ENCODE measurements around the gene EPHB2. TPM values are rescaled to one million over a fixed set of nuclear protein-coding genes. Genes with fewer than 3 reads are reported as not detected.
"Not testable (repeated sequence)": the region's sequence is repeated elsewhere in the genome, so short reads cannot be mapped to it uniquely, and the experiment has no call there.

Gene EPHB2
- total RNA-seq, 6 experiments from 2014 or later = 0.24 to 1.8 (median 0.62) TPM

DNA sequence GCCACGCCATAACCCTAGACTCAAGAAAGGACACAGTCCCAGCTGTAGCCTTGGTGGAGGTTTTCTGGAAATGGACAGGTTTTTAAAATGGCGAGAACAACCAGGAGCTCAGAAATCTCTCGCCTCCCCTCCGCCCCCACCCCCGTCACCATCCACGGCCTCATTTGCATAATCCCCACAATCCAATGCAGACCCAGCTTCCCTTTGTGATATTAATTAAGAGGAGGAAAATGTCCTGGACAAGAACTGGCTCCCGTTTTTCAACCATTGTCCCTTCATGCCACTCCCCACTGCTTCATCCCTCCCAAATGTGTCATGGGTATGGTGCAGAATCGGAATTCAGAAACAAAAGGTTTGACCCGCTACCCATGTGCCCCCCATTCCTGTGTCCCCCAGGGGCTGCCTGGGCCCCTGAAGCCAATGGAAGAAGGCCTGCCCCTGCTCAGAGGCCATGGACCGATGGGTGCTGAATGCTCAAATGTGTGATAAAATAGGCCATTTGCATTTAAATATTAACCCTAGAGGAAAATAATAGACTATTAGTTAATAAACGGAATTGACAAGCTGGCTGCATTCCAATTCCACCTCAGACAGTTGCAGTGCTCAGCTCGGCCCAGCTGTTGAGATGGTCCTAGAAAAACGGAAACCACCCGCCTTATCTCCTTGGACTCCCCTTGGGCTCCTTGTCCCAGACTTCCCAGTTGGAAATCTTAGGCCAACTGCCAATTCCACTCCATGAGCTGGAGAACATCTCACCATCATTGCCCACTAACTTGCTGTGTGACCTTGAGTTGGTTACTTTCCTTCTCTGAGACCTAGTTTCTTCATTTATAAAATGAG lies 10.7 kb upstream of the EPHB2 start:
- Histone ChIP-seq H3K36me3 (no peaks in the 10 kb centered on the region), H3K4me3 (no peak overlapping the region), H3K27me3 (no peaks in the 10 kb centered on the region), H3K9me3 (no peaks in the 10 kb centered on the region), H3K4me1 (no peaks in the 10 kb centered on the region), H3K27ac (no peak overlapping the region)
- intact Hi-C loops (cut with DNase I) = loop anchor here in 1 of 2 donors (10.0 kb wide), 1 partner anchor 255 kb away; no protein-coding TSS in a partner anchor
- TF ChIP-seq, protein P1, sequence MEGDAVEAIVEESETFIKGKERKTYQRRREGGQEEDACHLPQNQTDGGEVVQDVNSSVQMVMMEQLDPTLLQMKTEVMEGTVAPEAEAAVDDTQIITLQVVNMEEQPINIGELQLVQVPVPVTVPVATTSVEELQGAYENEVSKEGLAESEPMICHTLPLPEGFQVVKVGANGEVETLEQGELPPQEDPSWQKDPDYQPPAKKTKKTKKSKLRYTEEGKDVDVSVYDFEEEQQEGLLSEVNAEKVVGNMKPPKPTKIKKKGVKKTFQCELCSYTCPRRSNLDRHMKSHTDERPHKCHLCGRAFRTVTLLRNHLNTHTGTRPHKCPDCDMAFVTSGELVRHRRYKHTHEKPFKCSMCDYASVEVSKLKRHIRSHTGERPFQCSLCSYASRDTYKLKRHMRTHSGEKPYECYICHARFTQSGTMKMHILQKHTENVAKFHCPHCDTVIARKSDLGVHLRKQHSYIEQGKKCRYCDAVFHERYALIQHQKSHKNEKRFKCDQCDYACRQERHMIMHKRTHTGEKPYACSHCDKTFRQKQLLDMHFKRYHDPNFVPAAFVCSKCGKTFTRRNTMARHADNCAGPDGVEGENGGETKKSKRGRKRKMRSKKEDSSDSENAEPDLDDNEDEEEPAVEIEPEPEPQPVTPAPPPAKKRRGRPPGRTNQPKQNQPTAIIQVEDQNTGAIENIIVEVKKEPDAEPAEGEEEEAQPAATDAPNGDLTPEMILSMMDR (IDR thresholded peaks at IDR 0.05) = no peak
- no peak for TF ChIP-seq POLR2A (IDR thresholded peaks at IDR 0.05)
- ATAC-seq = no peak
- 62% methylated on average over 11 of the region's 14 CpGs for whole genome bisulfite sequencing (ENCODE audit: insufficient coverage, low coverage, low lambda C conversion rate, missing lambda C conversion rate)
- DNase-seq = no peak

DNA sequence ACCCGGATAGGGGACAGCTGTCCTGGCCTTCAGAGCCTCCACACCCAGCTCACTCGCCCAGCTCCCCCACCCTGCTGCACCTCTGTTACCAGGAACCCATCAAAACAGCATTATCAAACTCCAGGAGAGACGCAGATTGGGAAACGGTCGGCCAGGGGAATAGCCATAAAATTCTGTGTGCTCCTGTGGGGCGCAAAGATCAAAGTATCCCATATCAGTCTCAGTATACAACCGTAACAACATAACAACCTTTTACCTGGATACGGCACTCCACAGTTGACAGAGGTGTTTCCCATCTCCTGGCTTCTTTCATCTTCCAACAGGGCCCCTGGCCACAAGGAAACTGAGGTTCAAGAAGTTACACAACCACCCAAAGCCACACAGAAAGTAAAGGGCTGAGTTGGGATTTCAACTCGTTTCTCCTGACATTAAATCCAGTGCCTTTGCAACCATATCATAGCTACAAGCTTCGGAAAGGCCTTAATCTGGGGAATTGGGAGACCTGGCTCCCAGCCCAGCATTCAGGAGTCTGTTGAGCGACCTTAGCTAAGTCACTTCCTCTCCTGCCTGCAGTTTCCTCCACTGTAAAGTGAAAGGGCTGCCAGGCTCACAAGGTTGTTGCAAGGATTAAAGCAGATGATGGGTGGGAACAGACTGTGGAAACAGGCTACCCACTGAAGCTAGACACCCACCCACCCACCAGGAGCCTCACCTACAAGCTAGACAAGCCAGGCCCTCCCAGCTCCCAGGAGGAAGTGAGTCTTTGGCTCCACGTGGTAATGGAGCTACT lies 8.1 kb upstream of the EPHB2 start:
- no peaks in the 10 kb centered on the region for H3K9me3 ChIP-seq
- DNase-seq (no peak), ATAC-seq (peak; percentile 22 to 39 (median 32))
- H3K4me1 ChIP-seq = no peaks in the 10 kb centered on the region
- WGBS (ENCODE audit: insufficient coverage, low coverage, low lambda C conversion rate, missing lambda C conversion rate) = 48% methylated on average over 10 of the region's 12 CpGs
- no peak overlapping the region for H3K27ac ChIP-seq
- H3K4me3 ChIP-seq = no peak overlapping the region
- intact Hi-C loops (cut with DNase I) = loop anchor here in 1 of 2 donors (10.0 kb wide), 1 partner anchor 252 kb away; no protein-coding TSS in a partner anchor
- no peaks in the 10 kb centered on the region for H3K36me3 ChIP-seq
- TF ChIP-seq, protein P1 (IDR thresholded peaks at IDR 0.05) = no peak
- TF ChIP-seq POLR2A (IDR thresholded peaks at IDR 0.05) = no peak
- H3K27me3 ChIP-seq = no peaks in the 10 kb centered on the region

- Histone ChIP-seq H3K36me3 (no peaks in the 10 kb centered on the region), H3K4me3 (no peak overlapping the region), H3K9me3 (no peaks in the 10 kb centered on the region), H3K4me1 (no peaks in the 10 kb centered on the region), H3K27me3 (no peaks in the 10 kb centered on the region), H3K27ac (no peak overlapping the region)
- intact Hi-C loops (cut with DNase I) = loop anchor here in 1 of 2 donors (10.0 kb wide), 1 partner anchor 250 kb away; no protein-coding TSS in a partner anchor
- no CpG with 5 or more reads among the region's 2 CpGs for WGBS (ENCODE audit: insufficient coverage, low coverage, low lambda C conversion rate, missing lambda C conversion rate)
- DNase-seq (peak; percentile 77 to 83 (median 81)), ATAC-seq (peak; percentile 93 to 99 (median 95))
- no peak for TF ChIP-seq POLR2A (IDR thresholded peaks at IDR 0.05)
- TF ChIP-seq, protein P1 (IDR thresholded peaks at IDR 0.05) = peak; percentile 86 to 93 (median 92)
These were observed 6.1 kb upstream of the EPHB2 start for GRCh38 chr1:22704440-22705067.

DNA sequence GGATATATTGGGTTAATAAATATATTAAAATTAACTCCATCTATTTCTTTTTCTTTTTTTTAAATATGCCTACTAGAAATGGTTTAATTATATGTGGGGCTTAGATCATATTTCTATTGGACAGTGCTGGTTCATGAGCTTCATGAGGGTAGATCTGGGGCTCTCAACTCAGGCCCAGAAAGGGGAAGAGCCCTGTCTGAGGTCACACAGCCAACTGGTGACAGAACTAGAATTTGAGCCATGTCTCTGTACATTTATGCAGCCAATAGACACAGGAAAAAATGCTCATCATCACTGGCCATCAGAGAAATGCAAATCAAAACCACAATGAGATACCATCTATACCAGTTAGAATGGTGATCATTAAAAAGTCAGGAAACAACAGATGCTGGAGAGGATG lies 5.1 kb upstream of the EPHB2 start:
- Histone ChIP-seq H3K4me1 (peaks cover 0 to 4% (median 0%) of the 10 kb centered on the region in 4 donors), H3K9me3 (no peaks in the 10 kb centered on the region), H3K4me3 (no peak overlapping the region), H3K27me3 (no peaks in the 10 kb centered on the region), H3K36me3 (no peaks in the 10 kb centered on the region), H3K27ac (no peak overlapping the region)
- TF ChIP-seq POLR2A (IDR thresholded peaks at IDR 0.05) = no peak
- TF ChIP-seq, protein P1 (IDR thresholded peaks at IDR 0.05) = no peak
- DNase-seq = no peak
- ATAC-seq = no peak
- intact Hi-C loops (cut with DNase I) = loop anchor here in 1 of 2 donors (10.0 kb wide), 1 partner anchor 249 kb away; no protein-coding TSS in a partner anchor

DNA sequence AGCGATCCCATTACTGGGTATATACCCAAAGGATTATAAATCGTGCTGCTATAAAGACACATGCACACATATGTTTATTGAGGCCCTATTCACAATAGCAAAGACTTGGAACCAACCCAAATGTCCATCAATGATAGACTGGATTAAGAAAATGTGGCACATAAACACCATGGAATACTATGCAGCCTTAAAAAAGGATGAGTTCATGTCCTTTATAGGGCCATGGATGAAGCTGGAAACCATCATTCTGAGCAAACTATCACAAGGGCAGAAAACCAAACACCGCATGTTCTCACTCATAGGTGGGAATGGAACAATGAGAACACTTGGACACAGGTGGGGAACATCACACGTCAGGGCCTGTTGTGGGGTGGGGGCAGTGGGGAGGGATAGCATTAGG lies 4.5 kb upstream of the EPHB2 start:
- not testable (repeated sequence) for H3K27me3 ChIP-seq, DNase-seq, H3K36me3 ChIP-seq, H3K9me3 ChIP-seq, H3K27ac ChIP-seq, H3K4me1 ChIP-seq, ATAC-seq, H3K4me3 ChIP-seq
- intact Hi-C loops (cut with DNase I) = loop anchor here in 1 of 2 donors (10.0 kb wide), 1 partner anchor 249 kb away; no protein-coding TSS in a partner anchor
- 90% methylated on average over 3 of the region's 4 CpGs for WGBS (ENCODE audit: insufficient coverage, low coverage, low lambda C conversion rate, missing lambda C conversion rate)
